Right renal cortex interstitium (tissue), 3 donors: Measurements from ENCODE around the gene TREM1. TPM values are rescaled to one million over a fixed set of nuclear protein-coding genes. Genes with fewer than 3 reads are reported as not detected.

ENCODE experiments used
- DNase-seq, 3 donors: peaks; one replicate each; pipeline ENCODE4 v3.0.0-alpha.2; 2013; ENCODE audit warnings: low read depth in 3 of 3, low spot score in 2 of 3
- polyA plus RNA-seq, 3 donors: library from polyadenylated mRNA; unstranded; fragments of 120-200 nt; gene quantifications; one replicate each; pipeline ENCODE4 v1.2.1, GENCODE V29; 2013; ENCODE audit not compliant: insufficient read length in 3 of 3

TREM1 gene
- polyA plus RNA-seq, 3 donors: 0.14 TPM; not detected in 2

DNA sequence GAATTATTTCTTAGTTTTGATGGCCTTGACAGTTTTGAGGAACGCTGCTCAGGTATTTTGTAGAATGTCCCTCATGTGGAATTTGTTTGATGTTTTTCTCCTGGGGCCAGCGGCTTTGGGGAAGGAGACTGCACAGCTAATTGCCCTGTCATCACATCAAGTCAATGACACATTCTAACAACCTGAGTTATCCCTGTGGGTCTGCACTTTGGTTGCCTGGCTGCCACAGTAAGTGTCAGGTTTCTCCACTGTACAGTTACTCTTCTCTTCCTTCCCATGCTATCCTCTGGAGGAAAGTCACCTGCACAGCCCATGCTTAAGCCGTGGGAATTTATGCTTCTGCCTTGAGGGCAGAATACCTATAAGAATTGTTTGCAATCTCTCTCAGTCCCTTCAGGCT lies 59.7 kb downstream of the TREM1 start:
- peak in 2 of 3 donors; percentile 7 to 35 for DNase-seq

DNA sequence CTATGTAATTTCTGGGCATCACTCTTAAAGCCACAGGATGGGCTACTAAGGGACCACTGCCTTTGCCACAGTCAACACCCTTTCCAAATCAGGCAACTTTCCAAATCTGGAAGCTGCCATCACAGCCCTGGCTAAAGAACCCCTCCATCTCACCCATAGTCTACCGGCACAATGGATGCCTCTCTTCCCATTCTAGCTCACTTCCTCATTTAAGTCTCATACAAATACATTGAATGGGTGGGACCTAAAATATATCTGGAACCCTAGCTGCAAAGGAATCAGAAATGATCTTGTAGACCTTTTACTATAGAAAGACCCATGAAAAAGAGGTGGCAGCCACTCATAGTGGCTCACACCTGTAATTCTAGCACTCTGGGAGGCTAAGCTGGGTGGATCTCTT lies 61.7 kb downstream of the TREM1 start:
- no peak for DNase-seq

Other genes starting within 250 kb of the TREM1 start
- gene UNC5CL, start 247.5 kb downstream of the TREM1 start, polyA plus RNA-seq: 1 to 10 TPM; 5.2 to 6.0 (median 5.2) TPM
- gene TSPO2, start 244.2 kb downstream of the TREM1 start, polyA plus RNA-seq: under 1 TPM; 0.35 to 0.87 (median 0.44) TPM
- gene APOBEC2, start 233.5 kb downstream of the TREM1 start, polyA plus RNA-seq: under 1 TPM; 0.23 to 0.60 (median 0.46) TPM
- 10 to 100 TPM; 64.6 to 73.3 (median 70.2) TPM for gene OARD1, start 214.3 kb downstream of the TREM1 start, polyA plus RNA-seq
- gene NFYA, start 213.7 kb downstream of the TREM1 start, polyA plus RNA-seq: 10 to 100 TPM; 52.5 to 55.6 (median 53.6) TPM
- gene TREML1, start 132.3 kb downstream of the TREM1 start, polyA plus RNA-seq: 1 to 10 TPM in 1 of 3 donors, under 1 TPM in 2; 0.40 to 1.5 (median 0.72) TPM
- gene TREM2, start 123.6 kb downstream of the TREM1 start, polyA plus RNA-seq: under 1 TPM; 0.29 to 0.59 (median 0.31) TPM
- under 1 TPM; 0.04 to 0.16 (median 0.10) TPM for gene TREML2, start 85.5 kb downstream of the TREM1 start, polyA plus RNA-seq
- gene TREML4, start 58.3 kb downstream of the TREM1 start, polyA plus RNA-seq: not detected
- not detected for gene NCR2, start 48.9 kb upstream of the TREM1 start, polyA plus RNA-seq